GM19438 (cell line): Measurements from ENCODE around the gene CERS6.

Source experiments
- ATAC-seq: cut with Tn5 transposase; IDR thresholded peaks from one replicate; pipeline ENCODE4 v1.9.1; 2021; ENCODE audit warnings: low read depth; ENCODE audit not compliant: unreplicated experiment

The CERS6 gene

GRCh38 chr2:168441214-168441872 is 14.7 kb upstream of the CERS6 start:
- ATAC-seq: no peak

DNA sequence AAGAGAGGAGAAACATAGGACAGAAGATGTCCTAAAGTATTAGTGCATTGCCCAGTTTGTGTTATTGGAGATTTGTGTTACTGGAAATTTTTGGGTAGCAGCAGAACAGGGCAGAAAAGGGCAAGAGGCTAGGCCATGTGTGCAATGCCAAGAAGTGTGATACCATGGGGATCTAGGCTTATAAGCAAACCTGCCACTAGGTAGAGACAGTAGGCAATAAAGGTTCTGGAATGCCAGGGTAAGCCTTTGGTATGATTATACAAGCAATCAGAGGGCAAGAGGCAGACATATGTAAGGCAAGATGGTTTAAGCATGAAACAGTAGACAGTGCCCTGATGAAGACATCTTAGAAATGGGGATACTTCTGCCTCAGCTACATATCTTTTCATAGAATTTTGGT is 12.3 kb upstream of the CERS6 start:
- ATAC-seq: no peak

DNA sequence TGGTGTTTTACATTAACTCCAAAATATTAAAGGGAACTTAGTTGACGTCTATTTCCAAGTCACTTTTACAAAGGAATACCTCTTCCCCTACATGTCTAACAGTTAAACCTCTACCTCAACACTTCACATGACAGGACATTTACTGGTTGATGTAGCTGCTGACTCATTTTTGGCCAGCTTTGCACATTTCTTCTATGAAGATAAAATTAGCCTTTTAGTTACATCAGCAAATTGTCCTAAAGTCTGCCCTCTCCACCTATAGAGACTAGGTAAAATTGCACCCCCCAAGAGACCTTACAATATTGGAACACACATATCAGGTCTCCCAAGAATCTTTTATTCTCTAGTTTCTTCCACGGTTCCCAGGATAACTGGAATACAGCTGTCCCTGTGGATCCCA is 10.1 kb upstream of the CERS6 start:
- no peak for ATAC-seq

DNA sequence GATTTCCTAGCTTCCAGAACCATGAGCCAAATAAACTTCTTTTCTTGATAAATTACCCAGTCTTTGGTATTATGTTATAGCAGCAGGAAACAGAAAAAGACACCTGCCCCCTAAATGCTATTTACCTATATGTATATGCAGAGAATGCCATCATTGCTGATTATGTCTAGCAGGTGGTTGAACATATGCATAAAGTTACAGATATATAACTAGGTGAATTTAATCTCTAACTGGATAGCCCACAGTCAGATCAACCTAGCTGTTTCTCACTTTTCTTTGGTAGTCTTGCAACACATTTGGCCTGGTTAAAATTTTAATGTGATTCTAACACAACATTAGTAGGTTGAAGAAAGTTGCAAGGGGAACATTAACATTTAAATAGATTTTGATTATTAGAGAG is 7.1 kb upstream of the CERS6 start:
- no peak for ATAC-seq

DNA sequence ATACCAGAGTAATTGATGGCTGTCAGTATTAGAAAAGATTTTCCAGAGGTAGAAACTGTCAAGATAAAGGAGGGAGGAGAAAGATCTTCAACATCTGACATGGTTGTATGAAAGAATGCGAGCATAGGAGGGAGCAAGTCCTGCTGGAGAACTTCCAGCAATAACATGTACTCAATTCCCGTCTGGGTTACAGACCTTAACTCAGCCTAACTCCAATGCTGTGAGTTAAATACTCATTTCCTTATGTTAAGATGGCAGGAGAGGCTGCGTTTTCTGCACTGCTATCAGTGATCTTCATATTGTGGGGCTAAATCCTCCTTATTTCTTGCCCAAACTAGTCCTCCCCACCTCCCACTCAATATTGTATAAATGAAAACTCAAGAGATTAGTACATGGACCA is 6.7 kb upstream of the CERS6 start:
- ATAC-seq: no peak

DNA sequence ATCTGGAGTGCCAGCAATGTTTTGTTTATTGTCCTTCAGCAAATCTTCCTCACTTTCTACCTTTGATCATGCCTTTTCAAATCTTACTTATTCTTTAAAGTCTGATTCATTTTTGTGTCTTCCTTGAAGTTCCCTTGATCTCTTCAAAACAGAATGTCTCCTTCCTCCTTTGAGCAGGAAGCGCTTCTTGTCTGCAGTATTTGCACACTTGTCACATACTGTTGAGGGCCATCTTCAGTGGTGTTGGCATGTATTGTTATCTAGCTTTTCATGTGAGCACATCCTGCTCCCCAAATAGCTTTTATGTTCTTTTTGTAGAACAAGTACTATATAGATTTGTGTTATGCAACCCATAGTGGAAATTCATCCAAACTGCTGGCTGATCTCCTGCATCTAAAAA is 5.9 kb upstream of the CERS6 start:
- no peak for ATAC-seq

DNA sequence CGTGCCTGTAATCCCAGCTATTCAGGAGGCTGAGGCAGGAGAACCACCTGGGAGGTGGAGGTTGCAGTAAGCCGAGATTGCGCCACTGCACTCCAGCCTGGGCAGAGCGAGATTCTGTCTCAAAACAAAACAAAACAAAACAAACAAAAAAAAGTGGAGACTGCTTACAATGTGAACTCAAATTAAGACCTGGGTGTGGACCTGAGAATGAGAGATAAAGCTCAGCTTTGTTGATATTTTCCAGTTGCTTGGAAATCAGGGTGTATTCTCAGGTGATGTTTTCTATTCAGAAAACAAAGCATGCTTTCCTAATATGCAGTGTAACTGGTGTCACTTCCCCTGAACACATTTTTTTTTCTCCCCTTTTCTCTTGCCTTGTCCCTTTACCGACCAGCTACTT is 5.3 kb upstream of the CERS6 start:
- ATAC-seq: no peak

GRCh38 chr2:168452781-168453180 is 3.3 kb upstream of the CERS6 start:
- no peak for ATAC-seq

DNA sequence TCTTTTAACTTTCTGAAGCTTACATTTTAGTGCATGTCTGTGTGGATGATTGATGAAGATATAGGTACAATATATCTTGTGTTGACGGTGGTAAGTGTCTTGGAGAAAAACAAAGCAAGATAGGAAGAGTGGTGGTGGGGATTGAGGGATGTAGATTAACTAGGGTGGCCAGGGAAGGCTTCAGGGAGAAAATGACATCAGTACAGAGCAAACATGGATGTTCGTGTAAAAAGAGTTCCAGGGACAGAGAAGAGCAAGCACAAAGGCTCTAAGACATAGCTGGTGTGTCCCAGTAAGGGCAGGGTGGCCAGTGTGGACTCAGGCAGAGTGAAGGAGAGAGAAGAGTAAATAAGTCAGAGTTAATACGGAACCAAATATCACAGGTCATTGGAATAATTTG is 2.7 kb upstream of the CERS6 start:
- ATAC-seq: no peak

DNA sequence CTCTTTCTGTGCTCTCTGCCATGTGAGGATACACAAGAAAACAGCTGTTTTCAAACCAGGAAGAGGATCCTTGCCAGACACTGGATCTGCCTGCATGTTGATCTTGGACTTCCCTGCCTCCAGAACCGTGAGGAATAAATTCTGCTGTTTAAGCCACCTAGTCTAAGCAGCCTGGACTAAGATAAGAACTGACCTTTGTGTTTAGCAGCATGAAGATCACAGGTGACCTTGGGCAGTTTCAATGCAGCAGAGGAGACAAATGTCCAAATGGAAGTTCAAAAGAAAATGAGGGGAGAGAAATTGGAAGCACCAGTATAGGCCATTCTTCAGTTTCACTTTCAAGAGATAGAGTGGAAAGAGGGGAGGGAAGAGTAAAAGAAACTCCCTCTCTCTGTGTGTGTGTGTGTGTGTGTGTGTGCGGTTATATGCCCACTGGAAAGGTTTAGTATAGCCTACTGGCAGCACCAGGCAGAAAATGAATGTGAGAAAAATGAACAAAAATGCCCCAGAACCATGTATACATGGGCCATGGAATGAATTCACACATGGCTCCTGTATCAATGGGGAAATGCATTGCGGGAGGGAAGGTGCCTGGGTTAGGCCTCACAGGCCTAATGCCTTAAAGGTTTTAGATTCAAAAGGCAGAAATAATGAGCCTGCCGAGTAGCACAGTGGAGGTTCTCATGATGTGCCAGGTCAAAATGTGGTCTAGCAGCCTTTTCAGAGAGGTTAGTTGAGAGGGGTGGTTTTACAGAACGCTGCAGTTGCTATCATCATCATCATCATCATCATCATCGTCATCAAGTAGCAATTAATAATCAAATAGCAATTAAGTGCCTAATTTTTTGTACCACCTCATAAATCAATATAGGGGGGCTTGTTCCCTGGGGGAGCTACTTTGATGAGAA is 1.1 kb upstream of the CERS6 start:
- ATAC-seq: no peak

DNA sequence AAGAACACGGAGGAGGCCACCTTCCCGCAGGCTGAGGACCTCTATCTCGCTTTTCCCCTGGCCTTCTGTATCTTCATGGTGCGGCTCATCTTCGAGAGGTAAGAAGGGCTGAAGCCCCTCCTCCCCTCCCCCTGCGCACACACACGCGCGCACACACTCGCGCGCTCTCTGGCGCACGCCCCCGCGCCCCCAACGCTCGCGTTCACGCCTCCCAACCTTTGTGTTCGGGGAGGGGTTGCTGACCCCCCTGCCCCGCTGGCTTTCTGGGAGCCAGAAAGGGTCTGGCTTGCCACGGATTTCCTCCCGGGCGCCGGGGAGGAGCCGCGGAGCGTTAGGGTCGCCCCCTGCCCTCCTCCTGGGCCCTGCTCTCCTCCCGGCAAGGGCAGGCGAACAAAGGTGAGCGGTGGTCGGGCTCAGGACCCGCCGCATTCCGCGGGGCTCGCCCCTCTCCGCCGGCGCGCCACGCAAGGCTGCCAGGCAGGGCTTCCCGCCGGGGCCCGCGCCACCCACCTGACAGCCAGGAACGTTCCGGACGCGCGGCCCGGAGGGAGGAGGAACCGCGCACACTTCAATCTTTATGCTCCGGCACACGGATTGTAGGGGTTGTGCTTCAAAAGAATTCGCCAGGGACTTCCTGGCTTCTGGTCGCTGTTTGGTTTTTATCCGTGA is 583 bp downstream of the CERS6 start:
- peak; percentile 36 for ATAC-seq

DNA sequence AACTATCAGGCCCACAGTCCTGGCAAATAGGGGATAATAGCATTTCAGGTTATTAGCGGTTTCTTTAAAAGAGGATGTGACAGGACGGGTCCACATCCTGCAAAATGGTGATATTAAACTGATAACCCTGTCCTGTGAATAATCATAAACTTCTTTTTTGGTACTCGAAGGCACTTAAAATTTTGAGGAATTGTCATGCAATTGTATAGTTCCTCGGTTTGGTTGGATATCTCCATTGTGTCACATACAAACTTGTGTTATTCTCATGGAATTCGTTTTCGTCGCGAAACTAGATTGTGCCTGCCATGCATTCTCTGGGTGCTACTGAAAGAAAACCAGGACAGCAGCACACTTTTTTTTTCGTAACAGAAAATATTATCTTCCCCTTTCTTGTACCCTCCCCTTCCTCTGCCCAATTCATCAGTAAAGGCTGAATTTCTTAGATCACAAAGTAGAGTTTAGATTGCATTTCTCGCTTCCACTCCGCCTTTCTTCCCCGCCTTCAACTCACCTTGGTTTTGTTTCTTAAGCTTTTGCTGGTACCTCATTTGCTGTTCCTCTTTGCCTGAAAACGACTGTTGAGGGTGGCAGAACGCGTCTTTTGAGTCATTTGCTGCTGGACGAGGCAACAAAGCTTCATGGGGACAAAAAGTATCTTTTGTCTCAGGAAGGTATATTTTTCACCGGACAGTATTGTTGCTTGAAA is 1.3 kb downstream of the CERS6 start:
- ATAC-seq: peak; percentile 11

DNA sequence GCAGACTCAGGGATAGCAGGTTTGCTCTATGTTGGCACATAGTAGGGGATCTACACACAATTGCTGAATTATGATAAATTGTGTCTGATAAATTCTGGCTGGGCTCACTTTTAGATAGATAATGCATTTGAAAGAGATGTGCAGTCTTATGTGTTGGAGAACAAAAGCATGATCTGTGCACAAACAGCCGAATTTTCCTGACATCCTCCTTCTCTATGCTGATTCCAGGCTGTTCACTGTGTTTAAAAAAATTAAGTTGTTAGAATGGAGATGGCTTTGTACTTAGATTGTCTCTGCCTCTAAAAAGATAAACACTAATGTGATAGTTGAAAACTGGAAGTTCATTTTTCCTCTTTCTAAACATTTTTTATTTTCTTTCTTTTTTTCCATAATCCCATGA is 2.1 kb downstream of the CERS6 start:
- ATAC-seq: no peak

DNA sequence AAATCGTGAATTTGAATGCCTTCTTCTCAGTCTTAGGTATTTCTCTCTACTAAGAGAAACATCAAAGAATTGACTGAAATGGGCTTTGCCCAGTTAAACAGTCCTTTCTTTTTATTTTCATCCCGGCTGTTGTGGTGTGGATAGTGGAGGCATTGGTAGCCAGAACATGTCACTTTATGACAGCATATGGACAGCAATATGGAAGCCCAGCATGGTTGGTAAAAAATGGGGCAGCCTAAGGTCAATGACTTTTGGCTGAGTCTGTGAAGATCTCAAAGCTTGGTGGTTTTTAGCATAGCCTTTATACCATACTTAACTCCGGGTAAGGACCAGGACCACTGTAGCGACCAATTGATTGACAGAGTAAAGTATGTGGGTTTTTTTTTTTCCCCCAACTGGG is 3.2 kb downstream of the CERS6 start:
- ATAC-seq: no peak

- no peak for ATAC-seq
These were observed 4.5 kb downstream of the CERS6 start for GRCh38 chr2:168460571-168460970.

- no peak for ATAC-seq
These were observed 5.3 kb downstream of the CERS6 start for GRCh38 chr2:168461178-168461941.

DNA sequence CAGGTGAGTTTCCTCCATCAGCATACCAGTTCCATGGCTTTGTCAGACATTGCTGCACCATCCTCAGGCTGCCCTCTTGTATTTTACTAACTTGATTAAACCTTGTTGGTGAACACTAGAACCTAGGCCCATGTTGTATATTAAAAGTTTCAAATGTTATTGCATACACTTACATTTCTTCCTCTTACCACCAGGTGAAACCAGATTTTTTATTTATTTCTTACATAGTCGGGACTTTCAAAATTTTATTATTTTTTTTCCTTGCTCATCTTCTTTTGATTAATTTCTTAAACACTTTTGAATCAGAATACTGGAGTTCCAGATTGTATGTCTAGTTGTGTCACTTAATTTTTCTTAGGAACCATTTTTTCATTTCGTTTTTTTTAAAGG is 5.9 kb downstream of the CERS6 start:
- ATAC-seq: no peak

DNA sequence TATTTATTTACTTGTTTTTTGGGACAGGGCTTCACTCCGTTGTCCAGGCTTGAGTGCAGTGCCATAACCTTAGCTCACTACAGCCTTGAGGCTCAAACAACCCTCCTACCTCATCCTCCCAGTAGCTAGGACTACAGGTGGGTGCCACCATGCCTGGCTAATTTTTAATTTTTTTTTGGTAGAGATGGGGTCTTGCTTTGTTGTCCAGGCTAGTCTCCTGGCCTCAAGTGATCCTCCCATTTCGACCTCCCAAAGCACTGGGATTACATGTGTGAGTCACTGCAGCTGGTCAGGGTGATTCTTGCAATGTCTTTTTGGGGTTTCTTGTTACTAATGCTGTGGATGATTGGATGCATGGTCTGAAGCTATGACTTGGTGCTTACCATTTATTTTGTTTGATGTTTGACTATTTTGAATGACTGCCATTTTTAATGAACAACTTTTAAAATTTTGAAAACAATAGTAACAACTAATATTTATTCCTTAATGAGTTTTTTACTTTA is 6.5 kb downstream of the CERS6 start:
- no peak for ATAC-seq

GRCh38 chr2:168465594-168465993 is 9.5 kb downstream of the CERS6 start:
- ATAC-seq: no peak

DNA sequence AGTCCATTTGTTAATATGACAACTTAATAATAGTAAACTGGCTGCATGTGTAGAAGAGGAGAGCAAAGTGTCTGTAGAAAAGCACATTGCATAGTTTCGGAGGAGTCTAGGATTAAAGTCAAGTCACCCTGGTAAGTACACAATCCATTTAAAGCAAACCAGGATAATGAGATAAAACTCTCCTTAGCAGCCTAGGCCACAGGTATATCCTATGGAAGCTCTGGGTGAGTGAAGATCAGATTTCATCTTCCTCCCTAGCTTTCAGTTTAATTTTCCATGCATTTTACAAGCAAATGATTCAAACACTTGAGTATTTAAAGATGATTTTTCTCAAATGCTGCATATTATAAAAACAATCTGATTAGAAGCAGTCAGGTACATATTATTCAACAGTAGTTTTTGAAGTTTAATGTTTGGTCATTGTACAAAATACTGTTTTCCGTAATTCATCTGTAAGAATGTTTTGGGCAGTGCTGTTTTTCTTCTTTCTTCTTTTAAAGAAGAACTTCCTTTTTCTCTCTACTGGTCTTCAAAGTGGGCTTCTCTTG is 10.2 kb downstream of the CERS6 start:
- no peak for ATAC-seq
